ENCODE data around the gene FA2H. TPM values are rescaled to one million over a fixed set of nuclear protein-coding genes. Genes with fewer than 3 reads are reported as not detected.

Gene FA2H
- total and polyA plus RNA-seq, 2 of the 13 experiments (the other 11 are each of a cell fraction or from before 2014, with no cell fraction given) = 0.20 TPM; not detected in 1

DNA sequence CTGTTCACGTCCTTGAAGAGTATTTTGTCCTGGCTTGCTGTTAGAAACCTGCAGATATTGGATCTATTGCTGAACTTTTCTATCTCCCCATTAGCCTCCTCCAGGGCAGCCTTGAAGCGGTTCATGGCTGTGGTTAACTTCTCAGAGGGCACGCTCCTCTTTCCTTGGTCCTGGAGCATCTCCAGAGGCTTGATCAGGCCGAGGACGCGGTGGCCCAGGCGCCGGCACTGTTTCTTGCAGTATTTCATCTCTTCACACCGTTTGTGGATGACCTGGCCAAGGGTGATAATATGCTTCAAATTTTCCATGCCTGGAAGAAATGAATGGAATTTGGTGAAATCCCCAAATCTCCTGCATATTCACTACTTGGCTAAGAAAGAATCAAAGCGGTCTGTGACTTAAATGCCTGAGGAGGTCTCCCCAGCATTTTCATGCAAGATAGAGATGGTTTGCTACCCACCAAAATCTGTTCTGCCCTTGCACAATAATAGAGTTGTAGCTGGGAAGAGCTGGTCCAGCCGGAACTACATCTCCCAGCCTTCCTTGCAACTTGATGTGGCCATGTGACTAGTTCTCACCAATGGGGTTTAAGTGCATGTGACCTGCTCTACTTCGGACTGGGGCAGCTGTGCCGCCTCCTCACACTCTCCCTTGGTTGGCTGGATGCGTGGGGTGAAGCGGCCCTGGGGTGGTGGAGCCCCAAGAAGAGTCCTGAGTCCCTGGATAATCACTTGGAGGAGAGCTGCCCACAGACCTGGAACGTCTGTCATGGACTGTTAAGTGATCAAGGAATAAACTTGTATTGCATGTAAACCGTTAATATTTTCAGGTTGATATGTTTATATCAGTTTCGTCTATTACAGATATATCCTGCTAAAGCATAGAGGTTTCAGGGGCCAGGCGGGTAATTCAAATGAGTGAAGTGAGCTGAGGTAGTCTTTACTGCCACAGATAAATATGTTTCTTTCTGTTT is 78.9 kb downstream of the FA2H start (continued):
- TF ChIP-seq, protein P1, sequence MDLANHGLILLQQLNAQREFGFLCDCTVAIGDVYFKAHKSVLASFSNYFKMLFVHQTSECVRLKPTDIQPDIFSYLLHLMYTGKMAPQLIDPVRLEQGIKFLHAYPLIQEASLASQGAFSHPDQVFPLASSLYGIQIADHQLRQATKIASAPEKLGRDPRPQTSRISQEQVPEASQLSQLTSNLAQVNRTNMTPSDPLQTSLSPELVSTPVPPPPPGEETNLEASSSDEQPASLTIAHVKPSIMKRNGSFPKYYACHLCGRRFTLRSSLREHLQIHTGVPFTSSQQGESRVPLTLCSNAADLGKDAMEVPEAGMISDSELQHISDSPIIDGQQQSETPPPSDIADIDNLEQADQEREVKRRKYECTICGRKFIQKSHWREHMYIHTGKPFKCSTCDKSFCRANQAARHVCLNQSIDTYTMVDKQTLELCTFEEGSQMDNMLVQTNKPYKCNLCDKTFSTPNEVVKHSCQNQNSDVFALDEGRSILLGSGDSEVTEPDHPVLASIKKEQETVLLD (CRISPR knock-in tag; IDR thresholded peaks at IDR 0.05; ENCODE audit: low read depth) = no peak
- TF ChIP-seq PHF5A (CRISPR knock-in tag; IDR thresholded peaks at IDR 0.05; ENCODE audit: low read depth, unreplicated experiment) = peak; percentile 59
- no peak for TF ChIP-seq ZNF839 (CRISPR knock-in tag; IDR thresholded peaks at IDR 0.05; ENCODE audit: borderline replicate concordance)
- no peak for TF ChIP-seq ZNF816 (CRISPR knock-in tag; IDR thresholded peaks at IDR 0.05; ENCODE audit: borderline replicate concordance)
- TF ChIP-seq ZNF44 (CRISPR knock-in tag; IDR thresholded peaks at IDR 0.05) = peak; percentile 82; the same call in 1 of the 2 replicates
- TF ChIP-seq, protein P2, sequence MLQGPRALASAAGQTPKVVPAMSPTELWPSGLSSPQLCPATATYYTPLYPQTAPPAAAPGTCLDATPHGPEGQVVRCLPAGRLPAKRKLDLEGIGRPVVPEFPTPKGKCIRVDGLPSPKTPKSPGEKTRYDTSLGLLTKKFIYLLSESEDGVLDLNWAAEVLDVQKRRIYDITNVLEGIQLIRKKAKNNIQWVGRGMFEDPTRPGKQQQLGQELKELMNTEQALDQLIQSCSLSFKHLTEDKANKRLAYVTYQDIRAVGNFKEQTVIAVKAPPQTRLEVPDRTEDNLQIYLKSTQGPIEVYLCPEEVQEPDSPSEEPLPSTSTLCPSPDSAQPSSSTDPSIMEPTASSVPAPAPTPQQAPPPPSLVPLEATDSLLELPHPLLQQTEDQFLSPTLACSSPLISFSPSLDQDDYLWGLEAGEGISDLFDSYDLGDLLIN (CRISPR knock-in tag; IDR thresholded peaks at IDR 0.05; ENCODE audit: borderline replicate concordance) = no peak
- no peak for TF ChIP-seq ZNF337 (CRISPR knock-in tag; IDR thresholded peaks at IDR 0.05; ENCODE audit: borderline replicate concordance, low read depth)
- TF ChIP-seq CBX1 (IDR thresholded peaks at IDR 0.05; ENCODE audit: low read depth) = no peak
- peak; percentile 9; the same call in 1 of the 2 replicates for TF ChIP-seq RAD21 (CRISPR knock-in tag; IDR thresholded peaks at IDR 0.05)
- TF ChIP-seq, protein P3, sequence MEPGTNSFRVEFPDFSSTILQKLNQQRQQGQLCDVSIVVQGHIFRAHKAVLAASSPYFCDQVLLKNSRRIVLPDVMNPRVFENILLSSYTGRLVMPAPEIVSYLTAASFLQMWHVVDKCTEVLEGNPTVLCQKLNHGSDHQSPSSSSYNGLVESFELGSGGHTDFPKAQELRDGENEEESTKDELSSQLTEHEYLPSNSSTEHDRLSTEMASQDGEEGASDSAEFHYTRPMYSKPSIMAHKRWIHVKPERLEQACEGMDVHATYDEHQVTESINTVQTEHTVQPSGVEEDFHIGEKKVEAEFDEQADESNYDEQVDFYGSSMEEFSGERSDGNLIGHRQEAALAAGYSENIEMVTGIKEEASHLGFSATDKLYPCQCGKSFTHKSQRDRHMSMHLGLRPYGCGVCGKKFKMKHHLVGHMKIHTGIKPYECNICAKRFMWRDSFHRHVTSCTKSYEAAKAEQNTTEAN (CRISPR knock-in tag; conservative IDR thresholded peaks at IDR 0.05) = no peak
- TF ChIP-seq GATA4 (IDR thresholded peaks at IDR 0.05; ENCODE audit: borderline replicate concordance, low read depth) = peak; percentile 21; the same call in 1 of the 2 replicates
- TF ChIP-seq ZNF891 (CRISPR knock-in tag; IDR thresholded peaks at IDR 0.05) = no peak
- TF ChIP-seq, protein P4, sequence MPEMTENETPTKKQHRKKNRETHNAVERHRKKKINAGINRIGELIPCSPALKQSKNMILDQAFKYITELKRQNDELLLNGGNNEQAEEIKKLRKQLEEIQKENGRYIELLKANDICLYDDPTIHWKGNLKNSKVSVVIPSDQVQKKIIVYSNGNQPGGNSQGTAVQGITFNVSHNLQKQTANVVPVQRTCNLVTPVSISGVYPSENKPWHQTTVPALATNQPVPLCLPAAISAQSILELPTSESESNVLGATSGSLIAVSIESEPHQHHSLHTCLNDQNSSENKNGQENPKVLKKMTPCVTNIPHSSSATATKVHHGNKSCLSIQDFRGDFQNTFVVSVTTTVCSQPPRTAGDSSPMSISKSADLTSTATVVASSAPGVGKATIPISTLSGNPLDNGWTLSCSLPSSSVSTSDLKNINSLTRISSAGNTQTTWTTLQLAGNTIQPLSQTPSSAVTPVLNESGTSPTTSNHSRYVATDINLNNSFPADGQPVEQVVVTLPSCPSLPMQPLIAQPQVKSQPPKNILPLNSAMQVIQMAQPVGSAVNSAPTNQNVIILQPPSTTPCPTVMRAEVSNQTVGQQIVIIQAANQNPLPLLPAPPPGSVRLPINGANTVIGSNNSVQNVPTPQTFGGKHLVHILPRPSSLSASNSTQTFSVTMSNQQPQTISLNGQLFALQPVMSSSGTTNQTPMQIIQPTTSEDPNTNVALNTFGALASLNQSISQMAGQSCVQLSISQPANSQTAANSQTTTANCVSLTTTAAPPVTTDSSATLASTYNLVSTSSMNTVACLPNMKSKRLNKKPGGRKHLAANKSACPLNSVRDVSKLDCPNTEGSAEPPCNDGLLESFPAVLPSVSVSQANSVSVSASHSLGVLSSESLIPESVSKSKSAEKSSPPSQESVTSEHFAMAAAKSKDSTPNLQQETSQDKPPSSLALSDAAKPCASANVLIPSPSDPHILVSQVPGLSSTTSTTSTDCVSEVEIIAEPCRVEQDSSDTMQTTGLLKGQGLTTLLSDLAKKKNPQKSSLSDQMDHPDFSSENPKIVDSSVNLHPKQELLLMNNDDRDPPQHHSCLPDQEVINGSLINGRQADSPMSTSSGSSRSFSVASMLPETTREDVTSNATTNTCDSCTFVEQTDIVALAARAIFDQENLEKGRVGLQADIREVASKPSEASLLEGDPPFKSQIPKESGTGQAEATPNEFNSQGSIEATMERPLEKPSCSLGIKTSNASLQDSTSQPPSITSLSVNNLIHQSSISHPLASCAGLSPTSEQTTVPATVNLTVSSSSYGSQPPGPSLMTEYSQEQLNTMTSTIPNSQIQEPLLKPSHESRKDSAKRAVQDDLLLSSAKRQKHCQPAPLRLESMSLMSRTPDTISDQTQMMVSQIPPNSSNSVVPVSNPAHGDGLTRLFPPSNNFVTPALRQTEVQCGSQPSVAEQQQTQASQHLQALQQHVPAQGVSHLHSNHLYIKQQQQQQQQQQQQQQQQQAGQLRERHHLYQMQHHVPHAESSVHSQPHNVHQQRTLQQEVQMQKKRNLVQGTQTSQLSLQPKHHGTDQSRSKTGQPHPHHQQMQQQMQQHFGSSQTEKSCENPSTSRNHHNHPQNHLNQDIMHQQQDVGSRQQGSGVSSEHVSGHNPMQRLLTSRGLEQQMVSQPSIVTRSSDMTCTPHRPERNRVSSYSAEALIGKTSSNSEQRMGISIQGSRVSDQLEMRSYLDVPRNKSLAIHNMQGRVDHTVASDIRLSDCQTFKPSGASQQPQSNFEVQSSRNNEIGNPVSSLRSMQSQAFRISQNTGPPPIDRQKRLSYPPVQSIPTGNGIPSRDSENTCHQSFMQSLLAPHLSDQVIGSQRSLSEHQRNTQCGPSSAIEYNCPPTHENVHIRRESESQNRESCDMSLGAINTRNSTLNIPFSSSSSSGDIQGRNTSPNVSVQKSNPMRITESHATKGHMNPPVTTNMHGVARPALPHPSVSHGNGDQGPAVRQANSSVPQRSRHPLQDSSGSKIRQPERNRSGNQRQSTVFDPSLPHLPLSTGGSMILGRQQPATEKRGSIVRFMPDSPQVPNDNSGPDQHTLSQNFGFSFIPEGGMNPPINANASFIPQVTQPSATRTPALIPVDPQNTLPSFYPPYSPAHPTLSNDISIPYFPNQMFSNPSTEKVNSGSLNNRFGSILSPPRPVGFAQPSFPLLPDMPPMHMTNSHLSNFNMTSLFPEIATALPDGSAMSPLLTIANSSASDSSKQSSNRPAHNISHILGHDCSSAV (CRISPR knock-in tag; IDR thresholded peaks at IDR 0.05; ENCODE audit: borderline replicate concordance) = no peak
- TF ChIP-seq, protein P5, sequence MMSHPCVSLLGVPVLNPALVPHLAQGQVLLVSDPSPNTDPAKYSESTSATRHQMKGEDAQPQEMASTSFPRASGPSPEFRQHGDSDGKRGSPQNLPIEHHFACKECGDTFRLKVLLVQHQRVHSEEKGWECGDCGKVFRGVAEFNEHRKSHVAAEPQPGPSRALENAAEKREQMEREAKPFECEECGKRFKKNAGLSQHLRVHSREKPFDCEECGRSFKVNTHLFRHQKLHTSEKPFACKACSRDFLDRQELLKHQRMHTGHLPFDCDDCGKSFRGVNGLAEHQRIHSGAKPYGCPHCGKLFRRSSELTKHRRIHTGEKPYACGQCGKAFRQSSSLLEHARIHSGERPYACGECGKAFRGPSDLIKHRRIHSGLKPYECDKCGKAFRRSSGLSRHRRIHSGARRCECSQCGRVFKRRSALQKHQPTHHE (CRISPR knock-in tag; IDR thresholded peaks at IDR 0.05; ENCODE audit: borderline replicate concordance) = no peak
